Tibial nerve (tissue), 3 donors: Measurements from ENCODE around the gene MATN1.

Experiments used
- POLR2A ChIP-seq, 2 donors: fragments of 450-650 bp; IDR thresholded peaks; one replicate each; pipeline ENCODE4 v1.6.1; 2017; ENCODE audit warnings: antibody characterized with exemption in 2 of 2, mild to moderate bottlenecking in 2 of 2, moderate library complexity in 2 of 2
- TF ChIP-seq, protein P1 (sequence below), 5 experiments: fragments of 200-600 bp in 3 of 5; fragments of 450-650 bp in 2 of 5; sonication (generic) in 3 of 5; IDR thresholded peaks; one replicate each; pipeline ENCODE4 v1.5.1; 2016 to 2019; ENCODE audit warnings: antibody characterized with exemption in 5 of 5, mild to moderate bottlenecking in 3 of 5, moderate library complexity in 2 of 5

- TF ChIP-seq POLR2A (IDR thresholded peaks at IDR 0.05): no peak
- TF ChIP-seq, protein P1, sequence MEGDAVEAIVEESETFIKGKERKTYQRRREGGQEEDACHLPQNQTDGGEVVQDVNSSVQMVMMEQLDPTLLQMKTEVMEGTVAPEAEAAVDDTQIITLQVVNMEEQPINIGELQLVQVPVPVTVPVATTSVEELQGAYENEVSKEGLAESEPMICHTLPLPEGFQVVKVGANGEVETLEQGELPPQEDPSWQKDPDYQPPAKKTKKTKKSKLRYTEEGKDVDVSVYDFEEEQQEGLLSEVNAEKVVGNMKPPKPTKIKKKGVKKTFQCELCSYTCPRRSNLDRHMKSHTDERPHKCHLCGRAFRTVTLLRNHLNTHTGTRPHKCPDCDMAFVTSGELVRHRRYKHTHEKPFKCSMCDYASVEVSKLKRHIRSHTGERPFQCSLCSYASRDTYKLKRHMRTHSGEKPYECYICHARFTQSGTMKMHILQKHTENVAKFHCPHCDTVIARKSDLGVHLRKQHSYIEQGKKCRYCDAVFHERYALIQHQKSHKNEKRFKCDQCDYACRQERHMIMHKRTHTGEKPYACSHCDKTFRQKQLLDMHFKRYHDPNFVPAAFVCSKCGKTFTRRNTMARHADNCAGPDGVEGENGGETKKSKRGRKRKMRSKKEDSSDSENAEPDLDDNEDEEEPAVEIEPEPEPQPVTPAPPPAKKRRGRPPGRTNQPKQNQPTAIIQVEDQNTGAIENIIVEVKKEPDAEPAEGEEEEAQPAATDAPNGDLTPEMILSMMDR (IDR thresholded peaks at IDR 0.05): no peak
Measured at GRCh38 chr1:30675761-30676160, 47.6 kb downstream of the MATN1 start.
